NCI-H526 treated with DMSO at 0.1 percent for 48 hours (cell line): ENCODE measurements around the gene MAMLD1.

Experiments used
- DNase-seq: peaks from one replicate; lab custom pipeline; 2025; lab: John Stamatoyannopoulos, UW

MAMLD1 gene

DNA sequence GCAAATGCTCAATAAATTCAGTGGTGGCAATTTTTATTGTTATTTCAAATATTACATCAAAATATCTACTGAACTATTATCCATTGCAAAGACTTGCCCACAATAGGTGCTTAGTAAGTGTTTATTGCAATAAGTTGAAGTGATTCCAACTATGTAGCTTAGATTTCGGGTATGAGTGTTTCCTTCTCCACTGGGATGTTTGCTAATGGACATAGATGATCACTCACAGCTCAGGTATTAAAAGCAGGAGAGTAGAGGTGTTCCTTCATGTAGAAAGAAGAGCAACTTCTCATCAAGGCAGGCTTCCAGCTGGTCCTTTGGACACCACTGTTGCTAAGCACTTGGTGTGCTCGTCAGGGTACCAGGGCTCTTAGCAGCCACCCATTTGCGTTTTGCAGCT lies 139.0 kb downstream of the MAMLD1 start:
- no peak for DNase-seq

DNA sequence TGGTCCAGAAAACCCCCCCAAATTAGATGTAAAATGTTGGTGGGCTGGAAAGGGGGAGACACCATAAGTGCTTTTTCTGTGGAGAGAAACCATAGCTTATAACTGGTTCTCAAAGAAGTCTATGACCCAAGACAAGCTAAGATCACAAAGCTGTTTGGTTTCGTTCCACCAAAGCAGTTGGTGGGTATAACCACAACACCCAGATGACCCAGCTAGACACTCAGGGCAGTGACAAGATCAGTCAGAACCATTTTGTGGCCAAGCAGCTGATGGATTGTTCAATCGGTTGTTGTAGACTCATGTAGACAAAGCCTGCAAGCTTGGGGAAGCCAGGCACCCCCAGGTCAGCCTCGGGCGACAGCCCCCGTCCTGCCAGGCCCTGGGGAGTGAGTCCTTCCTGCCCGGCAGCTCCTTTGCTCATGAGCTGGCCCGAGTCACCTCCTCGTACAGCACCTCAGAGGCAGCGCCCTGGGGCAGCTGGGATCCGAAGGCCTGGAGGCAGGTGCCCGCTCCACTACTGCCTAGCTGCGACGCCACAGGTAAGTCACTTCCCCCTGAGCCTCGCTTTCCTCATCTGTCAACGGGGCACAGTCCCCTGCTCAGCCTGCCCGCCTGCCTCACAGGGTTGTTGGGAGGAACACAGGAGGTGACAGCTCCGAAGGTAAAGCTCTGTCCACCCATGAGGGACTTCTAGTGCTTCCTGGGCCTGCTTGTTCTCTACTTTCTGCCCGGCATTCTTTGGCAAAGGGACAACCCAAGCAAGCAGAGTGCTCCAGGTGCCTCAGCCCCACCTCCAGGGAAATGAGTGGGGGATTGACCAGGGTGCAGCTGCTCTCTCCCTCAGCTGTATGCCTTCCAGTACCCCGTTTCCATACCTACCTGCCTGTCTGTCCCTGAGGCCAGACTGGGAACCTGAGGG lies 140.1 kb downstream of the MAMLD1 start:
- no peak for DNase-seq

DNA sequence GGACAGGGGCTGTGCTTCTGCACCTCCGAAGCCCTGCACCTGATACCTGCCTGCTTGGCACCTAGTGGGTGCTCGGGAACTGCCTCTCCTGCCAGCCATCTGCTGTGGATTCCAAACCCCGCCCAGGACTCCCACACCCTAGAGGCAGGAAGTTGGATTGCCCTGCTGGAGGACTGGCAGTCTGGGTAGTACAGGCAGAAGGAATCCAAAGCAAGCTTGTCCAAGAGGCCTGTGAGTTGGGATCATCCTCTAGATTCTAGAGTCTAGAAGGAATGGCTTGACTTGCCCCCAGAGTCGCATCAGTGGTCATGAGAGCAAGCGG lies 140.7 kb downstream of the MAMLD1 start:
- DNase-seq: no peak

DNA sequence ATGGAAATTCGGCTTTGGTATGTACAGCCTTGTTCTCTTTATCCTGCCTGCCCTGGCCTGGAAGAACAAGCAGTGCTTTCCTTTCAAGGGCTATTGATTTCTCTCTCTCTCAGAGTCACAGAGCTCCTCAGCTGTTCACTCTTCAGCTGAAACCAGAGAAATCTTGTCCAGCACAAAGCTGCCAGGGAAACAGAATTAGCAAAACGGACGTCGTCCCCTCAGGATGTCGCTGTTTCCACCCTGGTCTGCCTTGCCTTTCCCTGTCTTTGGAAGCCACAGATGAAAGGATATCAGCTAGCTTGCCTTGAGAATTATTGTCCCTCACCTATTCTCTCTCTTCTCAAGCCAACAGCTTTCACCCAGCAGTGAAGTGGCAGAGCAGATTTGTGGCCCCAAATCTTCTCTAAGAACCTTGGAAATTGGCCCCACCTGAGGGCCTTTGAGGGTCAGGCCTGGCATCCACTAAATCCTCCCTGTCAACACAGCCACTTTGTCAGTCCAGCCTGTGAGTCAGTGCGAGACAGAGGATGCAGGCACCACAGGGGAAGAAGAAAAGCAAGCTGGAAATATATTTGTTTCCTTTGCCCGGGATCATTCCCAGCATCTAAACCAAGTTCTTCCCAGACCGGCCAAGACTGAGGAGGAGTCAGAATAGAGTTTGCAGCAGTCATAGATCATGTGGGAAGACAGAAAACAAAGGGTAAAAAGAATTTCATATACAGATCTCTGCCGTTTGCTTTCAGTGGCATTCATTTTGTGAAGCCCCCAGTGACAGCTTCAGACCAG lies 141.5 kb downstream of the MAMLD1 start:
- no peak for DNase-seq

DNA sequence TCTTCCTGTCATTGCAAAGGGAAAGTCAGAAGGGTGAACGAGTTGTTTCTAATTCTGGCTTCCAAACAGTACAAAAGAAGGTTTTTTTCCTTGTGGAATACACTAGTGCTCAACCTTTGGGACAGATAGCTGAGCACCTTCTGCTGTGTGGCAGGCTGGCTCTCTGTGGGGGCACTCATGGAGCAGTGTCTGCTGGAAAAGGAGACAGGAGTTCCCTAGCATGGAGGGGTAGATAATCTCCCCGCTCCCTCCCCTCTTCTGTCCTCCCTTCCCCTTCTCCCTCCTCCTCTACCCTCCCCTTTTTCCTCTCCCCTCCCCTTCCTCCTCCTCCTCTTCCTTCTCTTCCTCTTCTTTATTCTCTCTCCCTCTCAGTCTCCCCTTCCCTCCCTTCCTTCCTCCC lies 142.9 kb downstream of the MAMLD1 start:
- no peak for DNase-seq

DNA sequence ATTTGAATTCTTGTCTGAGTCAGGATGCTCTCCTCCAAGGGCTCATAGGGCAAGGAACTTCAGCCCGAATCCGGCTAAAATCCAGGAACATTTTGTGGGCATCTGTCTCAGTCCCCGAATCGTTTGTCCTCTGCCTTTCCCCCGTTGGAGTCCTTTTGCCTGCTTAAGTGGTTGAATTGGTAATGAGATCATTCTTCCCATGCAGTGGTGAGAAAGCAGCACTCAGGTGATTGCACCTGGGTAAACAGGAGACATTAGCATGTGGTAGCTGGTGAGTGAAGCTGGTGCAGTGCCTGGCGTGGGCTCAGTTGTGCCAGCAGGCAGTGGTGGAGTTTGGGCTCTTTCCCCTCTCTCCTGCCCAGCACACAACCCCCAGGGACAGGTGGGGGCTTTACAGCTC lies 143.4 kb downstream of the MAMLD1 start:
- no peak for DNase-seq

DNA sequence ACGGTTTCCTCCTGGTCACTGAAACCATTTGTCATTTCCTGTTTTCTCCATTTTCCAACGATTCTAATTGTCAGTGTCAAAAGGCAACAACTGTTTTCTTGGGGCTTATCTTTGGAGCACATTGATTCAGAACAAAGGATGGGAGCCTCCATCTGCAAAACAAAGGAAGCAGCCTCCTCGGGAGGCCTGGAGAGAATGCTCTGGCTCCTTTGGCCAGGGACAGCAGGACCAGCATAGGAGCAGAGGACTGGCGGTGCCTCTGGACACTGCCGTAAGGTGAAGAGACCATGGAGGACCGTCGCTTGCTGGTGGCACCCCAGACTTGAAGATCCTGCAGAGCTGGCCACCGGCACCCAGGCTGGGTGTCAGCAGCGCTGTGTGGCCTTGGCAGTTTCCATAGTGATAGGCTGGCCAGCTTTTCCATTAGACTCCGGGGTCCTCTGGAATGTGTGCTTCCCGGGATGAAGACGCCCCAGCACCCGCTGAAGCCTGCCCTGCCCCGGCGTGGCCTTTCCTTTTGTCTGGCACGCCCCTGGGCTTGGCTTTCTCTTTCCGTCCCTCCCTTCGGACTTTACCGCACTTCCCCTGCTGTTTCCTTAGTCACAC lies 144.2 kb downstream of the MAMLD1 start:
- no peak for DNase-seq

DNA sequence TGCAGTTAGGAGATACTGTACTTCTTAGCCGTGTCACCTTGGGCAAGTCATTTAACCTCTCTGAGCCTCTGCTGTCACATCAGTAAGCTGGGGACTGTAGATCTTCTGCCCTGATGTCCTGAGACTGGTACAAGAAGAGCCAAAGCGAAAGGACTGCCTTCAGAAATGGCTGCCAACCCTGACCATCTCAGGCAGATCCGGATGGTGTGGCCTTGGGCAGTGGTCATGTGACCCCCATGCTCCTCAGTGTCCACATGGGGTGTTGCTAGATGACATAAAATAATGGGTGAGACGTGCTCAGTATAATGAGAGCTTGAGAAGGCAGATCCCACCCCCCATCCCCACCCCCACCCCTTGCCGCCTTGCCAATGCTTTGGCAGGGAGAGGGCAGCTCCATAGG lies 144.9 kb downstream of the MAMLD1 start:
- no peak for DNase-seq

DNA sequence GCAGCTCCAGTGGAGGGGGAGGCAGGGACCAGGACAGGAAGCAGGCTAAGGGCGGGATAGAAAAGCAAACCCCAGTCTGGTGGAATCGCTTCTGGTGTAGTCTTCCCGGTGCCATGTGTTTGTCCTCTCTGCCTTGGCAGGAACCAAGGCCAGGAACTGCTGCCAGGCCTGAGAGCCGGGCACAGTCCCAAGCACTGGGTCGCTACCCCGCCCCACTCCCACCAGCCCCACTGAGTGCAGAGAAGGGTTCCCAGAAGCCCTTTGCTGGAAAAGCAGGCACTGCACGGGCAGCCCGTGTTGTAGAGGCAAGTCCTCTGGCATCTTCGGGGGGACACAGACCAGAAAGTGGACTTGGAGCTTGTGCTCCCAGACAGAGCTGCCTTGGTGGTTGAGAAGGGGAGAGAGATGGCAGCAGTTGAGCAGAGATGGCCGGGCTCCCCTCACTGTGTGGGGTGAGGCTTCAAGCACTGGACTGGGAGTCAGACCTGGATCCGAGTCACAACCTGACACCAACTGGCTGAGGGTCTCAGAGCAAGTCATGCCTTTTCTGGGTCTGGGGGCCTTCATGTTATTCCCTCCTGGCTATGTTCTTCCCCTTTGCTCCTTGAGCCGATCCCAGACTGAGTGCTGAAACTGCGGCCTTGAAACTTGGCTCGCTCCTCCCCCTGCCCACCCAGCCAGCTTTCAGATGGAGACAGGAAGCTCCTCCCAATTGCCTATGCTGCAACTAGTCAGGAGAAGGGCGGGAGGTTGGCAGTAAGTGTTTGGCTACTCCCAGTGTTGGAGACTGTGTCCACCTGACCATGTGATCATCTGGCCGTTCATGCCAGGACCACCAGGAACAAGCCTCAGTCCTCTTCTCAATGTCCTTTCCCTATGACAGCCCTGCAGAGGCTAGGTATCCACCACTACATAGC lies 145.6 kb downstream of the MAMLD1 start:
- no peak for DNase-seq

DNA sequence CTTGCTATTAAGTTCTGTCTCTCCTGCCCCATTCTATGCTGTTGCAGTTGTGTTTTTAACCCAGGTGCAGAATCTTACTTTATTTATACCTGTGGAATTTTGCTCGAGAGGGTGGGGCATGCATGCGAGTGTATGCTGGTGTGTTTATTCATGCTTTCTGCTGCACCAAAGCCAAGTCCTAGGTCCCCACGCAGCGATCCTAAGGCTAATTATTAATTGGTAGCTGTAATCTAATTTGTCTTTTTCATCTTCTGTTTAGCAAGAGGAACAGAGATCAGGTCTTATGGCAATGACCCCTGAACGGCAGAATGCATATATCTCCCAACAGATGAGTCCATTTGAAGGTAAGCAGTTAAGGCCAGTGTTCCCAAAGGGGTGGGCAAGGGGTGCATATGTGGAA lies 146.6 kb downstream of the MAMLD1 start:
- DNase-seq: no peak

DNA sequence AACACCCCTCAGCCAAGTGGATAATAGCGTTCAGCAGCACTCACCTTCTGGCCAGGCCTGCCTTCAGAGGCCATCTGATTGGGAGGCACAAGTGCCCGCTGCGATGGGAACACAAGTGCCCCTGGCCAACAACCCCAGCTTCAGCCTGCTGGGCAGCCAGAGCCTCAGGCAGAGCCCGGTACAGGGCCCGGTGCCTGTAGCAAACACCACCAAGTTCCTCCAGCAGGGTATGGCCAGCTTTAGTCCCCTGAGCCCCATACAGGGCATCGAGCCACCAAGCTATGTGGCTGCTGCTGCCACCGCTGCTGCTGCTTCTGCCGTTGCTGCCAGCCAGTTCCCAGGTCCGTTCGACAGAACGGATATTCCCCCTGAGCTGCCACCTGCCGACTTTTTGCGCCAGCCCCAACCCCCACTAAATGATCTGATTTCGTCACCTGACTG lies 149.4 kb downstream of the MAMLD1 start:
- DNase-seq: no peak

DNA sequence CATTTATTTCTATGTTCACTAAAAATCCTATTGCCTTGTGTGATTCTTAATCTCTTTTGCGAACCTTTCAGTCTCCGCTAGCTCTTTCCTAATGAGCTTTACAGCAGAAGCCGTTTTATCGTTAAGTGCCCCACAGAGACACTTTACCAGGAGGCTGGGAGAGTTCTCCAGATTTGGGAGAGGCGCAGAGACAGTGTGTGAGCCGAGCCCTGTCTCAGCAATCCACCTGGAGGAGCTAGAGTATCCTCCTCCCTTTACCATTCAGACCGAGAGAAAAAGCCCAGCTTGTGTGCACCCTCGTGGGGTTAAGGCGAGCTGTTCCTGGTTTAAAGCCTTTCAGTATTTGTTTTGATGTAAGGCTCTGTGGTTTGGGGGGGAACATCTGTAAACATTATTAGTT lies 150.4 kb downstream of the MAMLD1 start:
- DNase-seq: no peak

DNA sequence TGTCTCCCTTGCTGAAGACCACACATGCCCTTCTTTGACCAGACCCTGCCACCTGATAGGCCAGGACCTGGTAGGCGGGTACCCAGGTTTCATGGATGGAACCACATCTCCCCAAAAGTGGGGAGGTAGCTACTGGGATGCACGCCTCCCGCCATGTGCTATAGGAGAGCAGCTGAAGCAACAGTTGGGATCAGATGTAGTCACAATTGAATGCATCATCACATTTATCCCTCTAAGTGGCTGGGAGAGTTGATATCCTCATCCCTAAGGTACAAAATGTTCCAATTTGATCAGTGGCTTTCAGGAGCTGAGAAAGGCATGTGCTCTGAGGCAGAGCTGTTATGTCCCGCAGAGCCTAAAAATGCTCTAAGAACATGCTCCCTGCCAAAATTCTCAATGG lies 151.3 kb downstream of the MAMLD1 start:
- no peak for DNase-seq

DNA sequence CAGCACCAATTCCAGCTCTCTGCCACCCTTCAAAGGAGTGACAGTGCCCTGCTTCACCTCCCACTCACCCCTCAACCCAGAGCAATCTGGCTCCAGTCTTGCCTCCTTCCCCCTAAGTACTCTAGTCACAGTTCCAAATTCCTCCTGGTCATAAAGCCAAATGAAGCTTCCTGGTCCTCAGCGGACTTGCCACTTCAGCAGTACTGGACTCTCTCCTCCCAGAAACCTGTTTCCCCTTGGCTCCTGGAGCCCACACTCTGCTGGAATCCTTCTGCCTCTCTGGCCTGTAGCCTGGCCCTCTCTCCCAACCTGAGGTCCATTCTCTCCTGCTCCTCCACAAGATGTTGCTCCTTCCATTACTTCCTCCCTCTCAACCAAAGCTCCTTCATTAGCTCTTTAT lies 152.7 kb downstream of the MAMLD1 start:
- no peak for DNase-seq

DNA sequence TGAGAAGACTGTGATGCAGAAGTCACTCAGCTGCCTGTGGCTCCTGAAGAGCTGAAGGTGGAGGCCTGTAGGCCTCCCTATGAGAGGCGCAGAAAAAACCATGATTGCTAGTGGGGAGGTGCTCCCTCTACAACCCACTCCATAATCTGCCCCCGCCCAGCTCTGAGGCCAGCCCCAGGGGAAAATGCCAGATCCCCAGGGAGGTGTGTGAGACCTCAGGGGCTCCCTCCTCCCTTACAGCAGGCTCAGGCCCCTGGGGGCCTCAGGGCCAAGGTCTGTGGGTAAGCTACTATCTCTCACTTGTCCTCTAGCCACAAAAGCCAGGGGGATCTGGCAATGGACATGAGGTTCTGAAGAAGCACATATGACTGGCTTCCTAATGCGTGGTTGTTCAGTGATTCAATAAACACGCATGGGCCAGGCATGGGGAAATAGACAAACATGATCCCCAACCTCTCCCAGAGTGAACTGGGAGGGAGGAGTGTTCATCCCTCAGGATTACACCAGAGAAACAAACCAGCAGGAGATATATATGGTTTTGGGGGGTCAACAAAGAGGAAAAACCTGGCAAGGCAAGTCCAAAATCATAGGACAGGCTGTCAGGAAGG lies 154.3 kb downstream of the MAMLD1 start:
- DNase-seq: no peak

DNA sequence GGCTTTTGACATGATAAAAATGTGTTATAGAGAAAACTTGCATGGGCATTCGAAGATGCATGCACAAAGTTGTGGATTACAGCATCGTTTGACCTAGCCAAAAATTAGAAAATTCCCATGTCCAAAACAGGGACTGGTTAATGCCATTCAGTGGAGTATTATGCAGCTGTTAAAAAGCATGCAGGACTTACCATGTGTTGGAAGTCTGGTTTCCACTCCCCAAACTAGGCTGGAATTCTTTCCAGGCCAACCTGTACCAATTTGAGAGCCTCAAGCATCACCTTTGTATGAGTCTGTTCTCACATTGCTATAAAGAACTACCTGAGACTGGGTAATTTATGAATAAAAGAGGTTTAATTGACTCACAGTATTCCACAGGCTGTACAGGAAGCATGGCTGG lies 159.4 kb downstream of the MAMLD1 start:
- DNase-seq: no peak

DNA sequence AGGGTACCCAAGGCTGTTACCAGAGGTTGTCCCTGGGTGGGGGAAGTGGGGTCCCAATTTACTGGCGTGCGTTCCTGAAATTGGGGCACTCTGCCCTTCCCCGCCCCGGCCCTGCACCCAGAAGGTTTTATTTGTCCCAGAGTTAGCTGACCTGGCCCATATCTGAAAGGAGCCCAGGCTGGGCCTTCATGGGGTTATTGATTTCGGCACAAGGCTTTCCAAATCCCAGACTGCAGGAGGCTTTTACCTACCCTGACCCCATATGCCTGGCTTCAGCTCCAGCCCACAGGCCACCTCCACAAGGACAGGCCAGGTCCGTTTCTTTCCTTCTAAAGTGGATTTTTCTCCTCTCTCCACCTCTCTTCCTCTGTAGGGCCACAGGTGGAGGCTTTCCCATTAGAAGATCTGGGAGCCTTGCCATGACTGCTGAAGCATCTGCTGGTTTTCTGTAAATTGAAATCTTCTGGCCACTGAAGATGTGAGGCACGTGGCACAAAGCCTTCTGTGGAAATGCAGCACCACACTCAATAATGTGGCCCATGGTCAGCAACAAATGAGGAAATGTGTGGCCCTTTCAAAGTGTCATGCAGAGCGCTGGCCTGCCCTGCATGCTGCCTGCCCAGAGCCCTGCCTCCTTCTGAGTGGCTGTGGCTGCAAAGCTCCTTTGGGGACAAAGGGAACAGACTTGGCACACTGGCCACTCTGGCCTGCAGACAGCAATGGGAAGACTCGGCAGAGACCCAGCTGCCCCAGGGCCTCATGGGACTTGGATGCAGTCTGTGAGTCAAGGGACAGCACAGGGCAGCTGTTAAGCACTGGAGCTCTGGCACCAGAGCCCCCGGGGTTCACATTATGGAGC lies 162.2 kb downstream of the MAMLD1 start:
- DNase-seq: no peak

DNA sequence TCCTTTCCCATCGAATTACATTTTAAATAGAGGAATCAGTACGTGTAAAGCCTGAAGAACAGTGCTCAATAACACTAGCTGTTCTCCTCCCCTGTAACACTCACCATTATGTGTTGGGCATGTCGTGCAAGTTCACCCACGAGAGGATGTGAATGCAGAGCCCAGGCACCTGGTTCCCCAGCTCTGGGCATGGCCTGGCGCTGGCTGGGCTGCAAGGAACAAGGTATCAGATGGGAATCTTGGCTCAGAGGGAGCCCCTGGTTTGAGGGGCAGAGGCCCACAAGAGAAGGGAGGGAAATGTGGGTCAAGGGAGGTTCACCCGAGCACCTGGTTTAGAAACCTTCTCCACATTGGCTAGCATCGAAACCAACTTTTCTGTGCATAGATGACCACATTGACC lies 163.6 kb downstream of the MAMLD1 start:
- no peak for DNase-seq

DNA sequence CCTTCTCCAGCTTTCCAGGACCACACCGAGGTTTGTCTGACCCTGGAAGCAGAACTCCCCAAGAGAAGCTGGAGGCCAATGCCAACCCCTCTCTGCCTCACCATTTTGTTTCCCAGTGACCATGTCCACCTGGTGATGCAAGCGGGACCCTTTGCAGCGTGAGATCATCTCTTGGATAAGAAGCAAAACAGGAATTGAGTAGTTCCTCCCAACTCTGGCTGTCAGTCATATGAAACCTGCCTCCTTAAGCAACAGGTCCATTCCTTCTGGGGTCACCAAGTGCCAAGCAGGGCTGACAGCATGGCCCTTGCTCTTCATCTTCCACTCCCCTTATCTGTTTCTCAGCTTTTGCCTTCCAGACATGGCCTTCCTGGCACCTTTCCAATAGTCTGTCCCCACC lies 164.0 kb downstream of the MAMLD1 start:
- no peak for DNase-seq

DNA sequence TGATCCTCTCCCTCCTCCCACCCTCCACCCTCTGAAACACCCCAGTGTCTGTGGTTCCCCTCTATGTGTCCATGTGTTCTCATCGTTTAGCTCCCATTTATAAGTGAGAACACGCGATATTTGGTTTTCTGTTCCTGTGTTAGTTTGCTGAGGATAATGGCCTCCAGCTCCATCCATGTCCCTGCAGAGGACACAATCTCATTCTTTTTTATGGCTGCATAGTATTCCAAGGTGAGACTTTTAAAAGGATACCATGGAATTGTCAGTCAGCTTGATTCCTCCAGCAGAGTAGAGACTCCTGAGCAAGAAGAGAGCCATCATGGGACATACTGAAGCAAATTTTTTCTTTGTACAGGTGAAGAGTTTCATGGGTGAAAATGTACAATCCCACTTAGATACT lies 166.5 kb downstream of the MAMLD1 start:
- DNase-seq: no peak

DNA sequence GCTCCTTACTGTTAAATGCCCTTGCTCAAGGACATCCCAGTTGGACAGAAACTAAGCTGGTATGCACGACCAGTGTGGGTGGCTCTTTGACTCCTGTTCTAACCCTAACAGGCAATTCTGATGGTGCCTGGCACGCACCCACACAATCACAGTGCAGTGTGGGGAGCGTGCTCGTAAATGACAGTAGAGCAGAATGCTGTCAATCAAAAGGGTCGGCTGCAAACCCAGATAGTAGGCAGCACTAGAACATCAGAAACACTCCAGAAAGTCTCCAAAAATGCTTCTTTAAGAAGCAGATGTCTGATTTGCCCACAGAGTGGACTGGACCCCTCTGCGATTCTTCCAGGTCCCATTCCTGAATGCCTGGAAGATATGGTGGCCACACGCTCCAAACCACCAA lies 167.7 kb downstream of the MAMLD1 start:
- DNase-seq: no peak
